A673 (cell line): ENCODE results near the gene MNAT1. TPM values are rescaled to one million over a fixed set of nuclear protein-coding genes. Genes with fewer than 3 reads are reported as not detected.

Experiments used
- Bru-seq: library from RNA; stranded (reverse); fragments of 400-500 nt; gene quantifications from one replicate; lab custom pipeline; 2021; lab: Mats Ljungman, UMichigan
- BruChase-seq, 2 experiments: library from RNA; stranded (reverse); fragments of 400-500 nt; gene quantifications; one replicate each; lab custom pipeline; 2021; lab: Mats Ljungman, UMichigan
- BruUV-seq: library from RNA; stranded (reverse); fragments of 400-500 nt; replicated peaks from 2 replicates; lab custom pipeline; 2021; lab: Mats Ljungman, UMichigan
- CTCF ChIA-PET: fragments of 300-600 bp; sonication (Branson Sonifier 250); formaldehyde crosslinking; loops from one replicate; lab custom pipeline; 2022; ENCODE audit warnings: antibody characterized with exemption; lab: Charles Lee
- POLR2A ChIA-PET: fragments of 300-600 bp; sonication (Branson Sonifier 250); formaldehyde crosslinking; loops from one replicate; lab custom pipeline; 2022; ENCODE audit warnings: antibody characterized with exemption; ENCODE audit not compliant: low non-redundant PET; lab: Charles Lee
- DNase-seq: peaks from one replicate; pipeline ENCODE4 v3.0.0-alpha.2; 2015; ENCODE audit warnings: low spot score
- H3K27ac ChIP-seq: fragments of 200-600 bp; sonication (generic); 2 replicates; pipeline ENCODE4 v1.5.1; 2016; ENCODE audit warnings: mixed run types, low read depth, mild to moderate bottlenecking, mixed read lengths, antibody characterized with exemption, low read length; ENCODE audit not compliant: poor library complexity, severe bottlenecking
- H3K27me3 ChIP-seq: fragments of 200-600 bp; sonication (generic); replicated peaks from 2 replicates; pipeline ENCODE4 v1.6.1; 2017; ENCODE audit warnings: mixed run types, low read depth, mild to moderate bottlenecking, mixed read lengths, antibody characterized with exemption, low read length; ENCODE audit not compliant: insufficient read depth, poor library complexity
- H3K36me3 ChIP-seq: fragments of 200-600 bp; sonication (generic); 2 replicates; pipeline ENCODE4 v1.6.1; 2016; ENCODE audit warnings: mixed run types, mild to moderate bottlenecking, mixed read lengths, antibody characterized with exemption, low read length; ENCODE audit not compliant: insufficient read depth, poor library complexity, severe bottlenecking
- H3K4me1 ChIP-seq: fragments of 200-600 bp; sonication (generic); 2 replicates; pipeline ENCODE4 v1.6.1; 2017; ENCODE audit warnings: mixed run types, mild to moderate bottlenecking, mixed read lengths, antibody characterized with exemption, low read length; ENCODE audit not compliant: insufficient read depth, poor library complexity, severe bottlenecking
- H3K4me3 ChIP-seq: fragments of 200-600 bp; sonication (generic); 2 replicates; pipeline ENCODE4 v1.5.1; 2016; ENCODE audit warnings: low read depth, mixed run types, mild to moderate bottlenecking, mixed read lengths, low read length; ENCODE audit not compliant: poor library complexity, severe bottlenecking
- H3K9me3 ChIP-seq: fragments of 200-600 bp; sonication (generic); 2 replicates; pipeline ENCODE4 v1.6.1; 2016; ENCODE audit warnings: mixed run types, low read depth, mild to moderate bottlenecking, mixed read lengths, antibody characterized with exemption, low read length; ENCODE audit not compliant: poor library complexity, severe bottlenecking
- EZH2 ChIP-seq: fragments of 200-600 bp; sonication (generic); IDR thresholded peaks from 2 replicates; pipeline ENCODE4 v1.6.1; 2017; ENCODE audit warnings: borderline replicate concordance, low read depth, mild to moderate bottlenecking, mixed read lengths, antibody characterized with exemption, low read length; ENCODE audit not compliant: poor library complexity, severe bottlenecking
- intact Hi-C: fragments of 100-400 bp; cut with micrococcal nuclease; formaldehyde crosslinking; loops from one replicate; pipeline ENCODE4 v1.10.0; 2022; ENCODE audit not compliant: unreplicated experiment
- long read RNA-seq: library from polyadenylated mRNA; stranded (forward); transcript quantifications from one replicate; pipeline ENCODE4 v2.0.0, GENCODE V29; 2022
- total RNA-seq: library from RNA; stranded (reverse); gene quantifications from 2 replicates; pipeline ENCODE4 v1.2.3, GENCODE V29; 2021
- TF ChIP-seq, protein P1 (sequence below): fragments of 300-800, 200-600 bp; sonication (generic); conservative IDR thresholded peaks from 2 replicates; pipeline ENCODE4 v1.5.1; 2017; ENCODE audit warnings: low read depth, mild to moderate bottlenecking, antibody characterized with exemption, low read length, moderate library complexity, mixed read lengths

Gene MNAT1
- total RNA-seq (70.9 and 79.6 TPM in 2 replicates), Bru-seq, nascent RNA (percentile 89 among the genes with signal in this experiment), BruChase-seq, experiment 1, labeled RNA remaining after a 2-hour chase (percentile 78 among the genes with signal in this experiment), BruChase-seq, experiment 2, labeled RNA remaining after a 6-hour chase (percentile 75 among the genes with signal in this experiment)
- long read RNA-seq, transcript MNAT1-201 (8 exons, 2,635 nt) = major isoform, 86 of 121 reads
- long read RNA-seq, partial matches to known transcripts = 10 of 121 reads
- long read RNA-seq, other reads (novel, unspliced or antisense) = 23 of 121 reads

DNA sequence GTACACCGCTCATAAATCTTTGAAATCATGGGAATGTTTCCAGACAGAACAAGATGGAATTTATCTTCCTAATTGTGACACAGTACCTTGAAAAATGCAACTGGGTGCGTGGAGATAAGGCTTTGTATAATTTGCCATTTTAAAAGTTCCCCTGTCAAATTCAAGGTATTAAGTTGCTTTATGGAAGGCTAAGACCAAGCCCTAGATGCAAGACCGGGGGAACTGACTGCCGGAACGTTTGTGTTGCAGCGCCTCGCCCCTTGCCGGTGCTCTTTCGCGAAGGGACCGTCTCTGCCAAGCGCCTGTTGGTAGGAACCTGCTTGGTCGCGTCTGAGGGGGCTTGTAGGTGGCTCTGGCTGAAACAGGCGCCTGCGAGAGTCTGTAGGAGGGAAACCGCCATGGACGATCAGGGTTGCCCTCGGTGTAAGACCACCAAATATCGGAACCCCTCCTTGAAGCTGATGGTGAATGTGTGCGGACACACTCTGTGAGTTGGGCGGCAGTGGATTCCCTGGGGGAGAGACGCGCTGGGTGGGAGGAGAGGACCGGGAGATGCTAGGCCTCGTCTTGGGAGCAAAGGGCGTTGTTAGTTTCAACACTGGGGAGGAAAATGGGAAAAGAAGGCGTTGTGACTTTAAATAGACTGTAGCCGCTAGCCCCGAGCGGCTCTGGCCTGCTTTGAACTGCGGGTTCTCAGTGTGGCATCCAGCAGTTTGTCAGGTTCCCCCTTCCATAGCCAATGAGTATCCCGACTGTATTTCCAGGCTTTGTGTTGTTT, at the start of gene MNAT1:
Gene MNAT1 (plus strand): TSS at position 297 of the 778 bp plus-strand sequence. CDS start 102 bp downstream, at position 399.
- intact Hi-C loops = no loop called here
- Histone ChIP-seq H3K4me3 (peak within 1 kb of the TSS; percentile 89), H3K27ac (peak within 1 kb of the TSS; percentile 75), H3K4me1 (peaks cover 5% of the 10 kb centered on the region), H3K36me3 (no peaks in the 10 kb centered on the region), H3K9me3 (no peaks in the 10 kb centered on the region), H3K27me3 (no peaks in the 10 kb centered on the region)
- ChIA-PET POLR2A (no interaction called here), CTCF (no interaction called here)
- no TSS peak for BruUV-seq
- peak; percentile 91 for DNase-seq
- TF ChIP-seq EZH2 = no peak
- TF ChIP-seq, protein P1, sequence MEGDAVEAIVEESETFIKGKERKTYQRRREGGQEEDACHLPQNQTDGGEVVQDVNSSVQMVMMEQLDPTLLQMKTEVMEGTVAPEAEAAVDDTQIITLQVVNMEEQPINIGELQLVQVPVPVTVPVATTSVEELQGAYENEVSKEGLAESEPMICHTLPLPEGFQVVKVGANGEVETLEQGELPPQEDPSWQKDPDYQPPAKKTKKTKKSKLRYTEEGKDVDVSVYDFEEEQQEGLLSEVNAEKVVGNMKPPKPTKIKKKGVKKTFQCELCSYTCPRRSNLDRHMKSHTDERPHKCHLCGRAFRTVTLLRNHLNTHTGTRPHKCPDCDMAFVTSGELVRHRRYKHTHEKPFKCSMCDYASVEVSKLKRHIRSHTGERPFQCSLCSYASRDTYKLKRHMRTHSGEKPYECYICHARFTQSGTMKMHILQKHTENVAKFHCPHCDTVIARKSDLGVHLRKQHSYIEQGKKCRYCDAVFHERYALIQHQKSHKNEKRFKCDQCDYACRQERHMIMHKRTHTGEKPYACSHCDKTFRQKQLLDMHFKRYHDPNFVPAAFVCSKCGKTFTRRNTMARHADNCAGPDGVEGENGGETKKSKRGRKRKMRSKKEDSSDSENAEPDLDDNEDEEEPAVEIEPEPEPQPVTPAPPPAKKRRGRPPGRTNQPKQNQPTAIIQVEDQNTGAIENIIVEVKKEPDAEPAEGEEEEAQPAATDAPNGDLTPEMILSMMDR = no peak

DNA sequence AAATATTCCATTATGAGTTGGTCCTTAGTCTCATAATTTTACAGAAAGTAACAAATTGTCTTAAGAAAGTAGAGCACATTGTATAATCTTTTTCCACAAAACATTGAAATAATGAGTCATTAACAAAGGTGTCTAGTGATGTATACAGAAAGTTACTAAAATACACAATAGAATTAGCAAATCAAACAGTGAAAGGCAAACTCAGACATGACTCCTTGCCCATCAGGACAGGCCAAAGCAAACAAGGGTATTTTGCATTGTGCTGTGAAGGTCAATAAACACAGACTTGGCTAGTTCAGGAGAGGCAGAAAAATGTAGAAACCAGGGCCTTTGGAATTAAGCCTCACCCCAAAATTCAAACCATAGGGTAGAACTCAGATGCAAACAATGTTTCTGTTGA, 47.7 kb upstream of the MNAT1 start:
- ChIA-PET POLR2A (no interaction called here), CTCF (no interaction called here)
- no peaks in the 10 kb centered on the region for H3K27me3 ChIP-seq
- intact Hi-C loops = no loop called here
- BruUV-seq = no TSS peak
- no peak overlapping the region for H3K4me3 ChIP-seq
- no peaks in the 10 kb centered on the region for H3K36me3 ChIP-seq
- H3K27ac ChIP-seq = no peak overlapping the region
- TF ChIP-seq, protein P1 = no peak
- TF ChIP-seq EZH2 = no peak
- no peak for DNase-seq
- no peaks in the 10 kb centered on the region for H3K4me1 ChIP-seq
- no peaks in the 10 kb centered on the region for H3K9me3 ChIP-seq

DNA sequence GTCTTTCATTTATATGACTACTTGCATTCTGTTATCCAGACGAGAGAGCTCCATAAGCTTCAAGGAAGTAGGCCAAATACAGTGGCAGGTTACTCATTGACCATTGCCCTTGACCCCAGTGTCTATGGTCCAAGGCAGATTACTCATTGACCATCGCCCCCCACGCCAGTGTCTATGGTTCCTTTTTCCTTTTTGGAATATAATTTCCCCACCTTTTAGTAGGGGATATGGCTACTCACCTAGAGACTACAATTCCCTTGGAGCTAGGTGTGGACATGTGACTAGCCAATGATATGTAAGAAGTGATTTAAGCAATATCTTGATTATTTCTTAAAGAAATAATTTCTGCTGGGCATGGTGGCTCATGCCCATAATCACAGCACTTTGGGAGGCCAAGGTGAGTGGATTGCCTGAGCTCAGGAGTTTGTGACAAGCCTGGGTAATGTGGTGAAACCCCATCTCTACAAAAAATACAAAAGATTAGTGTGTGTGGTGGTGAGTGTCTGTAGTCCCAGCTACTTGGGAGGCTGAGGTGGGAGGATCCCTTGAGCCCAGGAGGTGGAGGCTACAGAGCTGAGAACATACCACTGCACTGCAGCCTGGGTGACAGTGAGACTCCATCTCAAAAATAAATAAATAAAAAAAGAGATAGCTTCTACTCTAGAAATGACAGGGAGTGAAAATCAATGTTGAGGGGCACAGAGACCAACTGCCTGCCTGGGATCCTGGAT, 43.0 kb upstream of the MNAT1 start:
- Histone ChIP-seq H3K4me1 (no peaks in the 10 kb centered on the region), H3K4me3 (no peak overlapping the region), H3K36me3 (no peaks in the 10 kb centered on the region), H3K27me3 (no peaks in the 10 kb centered on the region), H3K27ac (no peak overlapping the region), H3K9me3 (no peaks in the 10 kb centered on the region)
- TF ChIP-seq, protein P1 = no peak
- no peak for TF ChIP-seq EZH2
- CTCF ChIA-PET = no interaction called here
- intact Hi-C loops = no loop called here
- POLR2A ChIA-PET = no interaction called here
- DNase-seq = no peak
- BruUV-seq = no TSS peak
